ENCODE data around the gene UGT1A8.

Gene UGT1A8

DNA sequence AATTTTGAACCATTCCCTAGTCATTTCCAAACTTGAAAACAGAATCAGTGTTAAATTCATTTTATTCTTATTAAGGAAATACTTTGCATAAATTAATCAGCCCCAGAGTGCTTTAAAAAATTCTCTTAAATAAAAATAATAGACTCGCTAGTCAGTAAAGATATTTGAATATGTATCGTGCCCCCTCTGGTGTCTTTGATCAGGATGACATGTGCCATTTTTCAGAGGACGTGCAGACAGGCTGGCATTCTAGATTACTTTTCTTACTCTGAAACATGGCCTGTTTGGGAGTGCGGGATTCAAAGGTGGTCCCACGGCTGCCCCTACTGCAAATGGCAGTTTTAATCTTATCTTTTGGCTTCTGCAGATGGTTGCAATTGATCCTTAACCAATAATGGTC, 155.2 kb downstream of the UGT1A8 start:
- no peak overlapping the region for H2AK5ac ChIP-seq (ENCODE audit: low read length)
- H2BK120ac ChIP-seq (ENCODE audit: low read depth, low read length), result no peak overlapping the region
- no peak overlapping the region for H3K4me3 ChIP-seq (ENCODE audit: low read length)
- no peak overlapping the region for H3K56ac ChIP-seq (ENCODE audit: low read length)
- H3K18ac ChIP-seq (ENCODE audit: low read length), result no peak overlapping the region
- no peak overlapping the region for H2BK15ac ChIP-seq (replicated peaks; ENCODE audit: low read depth)
- H3K27me3 ChIP-seq (ENCODE audit: insufficient read depth, low read length, poor library complexity), result no peaks in the 10 kb centered on the region
- no peak overlapping the region for H3K23ac ChIP-seq (ENCODE audit: low read length)
- DNase-seq, result no peak
- no peak overlapping the region for H4K5ac ChIP-seq (ENCODE audit: low read length)
- H3K79me2 ChIP-seq (ENCODE audit: control insufficient read depth, insufficient read depth, low read length), result no peaks in the 10 kb centered on the region
- no peak overlapping the region for H3K9ac ChIP-seq (ENCODE audit: low read length)
- H3K79me1 ChIP-seq (ENCODE audit: low read length), result no peaks in the 10 kb centered on the region
- no peaks in the 10 kb centered on the region for H3K4me1 ChIP-seq (ENCODE audit: control insufficient read depth, low read depth, low read length)
- no peak overlapping the region for H4K8ac ChIP-seq (ENCODE audit: low read depth, low read length)
- H3K4ac ChIP-seq (ENCODE audit: low read depth, low read length), result no peak overlapping the region
- WGBS (ENCODE audit: extremely low coverage, insufficient coverage, low lambda C conversion rate), result no CpG with 5 or more reads among the region's 5 CpGs
- H3K4me2 ChIP-seq (ENCODE audit: low read length), result no peak overlapping the region
- no peak overlapping the region for H3K27ac ChIP-seq (ENCODE audit: low read depth, low read length)
- H3K36me3 ChIP-seq (ENCODE audit: control insufficient read depth, insufficient read depth, low read length), result no peaks in the 10 kb centered on the region
- H2BK5ac ChIP-seq (ENCODE audit: low read length), result no peak overlapping the region

DNA sequence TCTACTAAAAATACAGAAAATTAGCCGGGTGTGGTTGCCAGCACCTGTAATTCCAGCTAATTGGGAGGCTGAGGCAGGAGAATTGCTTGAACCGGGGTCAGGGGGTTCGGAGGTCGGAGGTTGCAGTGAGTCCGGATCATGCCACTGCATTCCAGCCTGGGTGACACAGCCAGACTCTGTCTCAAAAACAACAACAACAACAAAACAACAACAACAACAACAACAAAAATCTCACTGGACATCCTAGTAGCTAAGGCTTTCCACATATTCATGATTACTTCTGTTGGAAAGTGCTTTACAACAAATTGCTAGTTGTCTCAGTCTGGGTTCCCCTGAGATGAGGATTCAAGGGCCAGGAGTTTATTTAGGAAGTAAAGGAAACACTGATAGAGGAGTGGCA, 156.4 kb downstream of the UGT1A8 start:
- Histone ChIP-seq H3K27ac (ENCODE audit: low read depth, low read length) (no peak overlapping the region), H4K5ac (ENCODE audit: low read length) (no peak overlapping the region), H4K8ac (ENCODE audit: low read depth, low read length) (no peak overlapping the region), H3K79me2 (ENCODE audit: control insufficient read depth, insufficient read depth, low read length) (no peaks in the 10 kb centered on the region), H3K4me1 (ENCODE audit: control insufficient read depth, low read depth, low read length) (no peaks in the 10 kb centered on the region), H3K4me2 (ENCODE audit: low read length) (no peak overlapping the region), H2BK120ac (ENCODE audit: low read depth, low read length) (no peak overlapping the region), H3K36me3 (ENCODE audit: control insufficient read depth, insufficient read depth, low read length) (no peaks in the 10 kb centered on the region), H3K9ac (ENCODE audit: low read length) (no peak overlapping the region), H3K27me3 (ENCODE audit: insufficient read depth, low read length, poor library complexity) (no peaks in the 10 kb centered on the region), H3K79me1 (ENCODE audit: low read length) (no peaks in the 10 kb centered on the region), H2BK5ac (ENCODE audit: low read length) (no peak overlapping the region), H2AK5ac (ENCODE audit: low read length) (no peak overlapping the region), H3K56ac (ENCODE audit: low read length) (no peak overlapping the region), H3K23ac (ENCODE audit: low read length) (no peak overlapping the region), H3K4ac (ENCODE audit: low read depth, low read length) (no peak overlapping the region), H3K18ac (ENCODE audit: low read length) (no peak overlapping the region), H2BK15ac (replicated peaks; ENCODE audit: low read depth) (no peak overlapping the region), H3K4me3 (ENCODE audit: low read length) (no peak overlapping the region)
- no CpG with 5 or more reads among the region's 5 CpGs for WGBS (ENCODE audit: extremely low coverage, insufficient coverage, low lambda C conversion rate)
- DNase-seq, result no peak

DNA sequence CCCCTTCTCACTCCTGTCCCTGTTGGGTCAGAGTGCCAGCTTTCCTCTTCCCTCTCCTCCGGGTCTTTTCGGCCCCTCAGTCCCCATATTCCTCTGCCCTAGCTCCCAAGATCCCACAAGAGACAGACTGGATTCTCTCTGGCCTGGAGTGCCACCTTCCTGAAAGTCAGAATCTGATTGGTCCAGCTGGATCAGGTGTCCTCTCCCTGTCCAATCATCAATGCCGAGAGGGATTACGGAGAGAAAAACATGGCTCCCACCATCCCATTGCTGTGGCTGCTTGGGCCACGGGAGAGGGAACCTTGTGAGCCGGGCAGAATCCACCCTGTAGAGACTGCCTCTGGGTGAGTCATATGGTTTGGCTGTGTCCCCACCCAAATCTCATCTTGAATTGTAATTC, 158.0 kb downstream of the UGT1A8 start:
- Histone ChIP-seq H3K9ac (ENCODE audit: low read length) (no peak overlapping the region), H3K4ac (ENCODE audit: low read depth, low read length) (no peak overlapping the region), H3K23ac (ENCODE audit: low read length) (no peak overlapping the region), H3K56ac (ENCODE audit: low read length) (no peak overlapping the region), H3K27me3 (ENCODE audit: insufficient read depth, low read length, poor library complexity) (no peaks in the 10 kb centered on the region), H2BK15ac (replicated peaks; ENCODE audit: low read depth) (no peak overlapping the region), H2BK120ac (ENCODE audit: low read depth, low read length) (no peak overlapping the region), H3K79me2 (ENCODE audit: control insufficient read depth, insufficient read depth, low read length) (no peaks in the 10 kb centered on the region), H4K5ac (ENCODE audit: low read length) (no peak overlapping the region), H2AK5ac (ENCODE audit: low read length) (no peak overlapping the region), H3K4me3 (ENCODE audit: low read length) (no peak overlapping the region), H3K18ac (ENCODE audit: low read length) (no peak overlapping the region), H2BK5ac (ENCODE audit: low read length) (no peak overlapping the region), H3K4me2 (ENCODE audit: low read length) (no peak overlapping the region), H3K27ac (ENCODE audit: low read depth, low read length) (no peak overlapping the region), H3K79me1 (ENCODE audit: low read length) (no peaks in the 10 kb centered on the region), H3K36me3 (ENCODE audit: control insufficient read depth, insufficient read depth, low read length) (no peaks in the 10 kb centered on the region), H4K8ac (ENCODE audit: low read depth, low read length) (no peak overlapping the region), H3K4me1 (ENCODE audit: control insufficient read depth, low read depth, low read length) (no peaks in the 10 kb centered on the region)
- DNase-seq, result no peak
- WGBS (ENCODE audit: extremely low coverage, insufficient coverage, low lambda C conversion rate), result no CpG with 5 or more reads among the region's 6 CpGs

DNA sequence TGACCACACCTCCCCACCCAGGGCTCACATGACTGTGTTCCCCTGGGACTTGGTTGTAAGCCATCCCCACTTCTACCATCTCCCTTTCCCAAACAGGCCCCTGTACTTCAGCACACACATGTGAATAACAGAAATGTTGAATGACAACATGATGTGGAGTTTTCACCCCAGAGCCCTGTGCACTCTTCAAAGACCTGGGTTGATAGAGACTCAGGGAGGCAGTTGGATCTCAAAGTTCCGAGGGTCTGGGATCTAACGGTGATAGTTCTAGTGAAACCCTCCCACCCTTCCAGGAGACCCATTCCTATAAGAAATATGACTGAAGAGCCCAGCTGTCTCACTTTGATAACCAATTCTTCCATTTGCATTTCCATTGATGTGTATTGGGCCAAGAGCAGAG, 160.6 kb downstream of the UGT1A8 start, which contains the start of gene MROH2A:
Gene MROH2A (plus strand): TSS at position 301 of the 400 bp plus-strand sequence. CDS start 1,029 bp downstream, outside the sequence.
- H3K4ac ChIP-seq (ENCODE audit: low read depth, low read length), result no peak within 1 kb of the TSS
- H3K56ac ChIP-seq (ENCODE audit: low read length), result no peak within 1 kb of the TSS
- H3K4me3 ChIP-seq (ENCODE audit: low read length), result no peak within 1 kb of the TSS
- no peak within 1 kb of the TSS for H2BK120ac ChIP-seq (ENCODE audit: low read depth, low read length)
- H2AK5ac ChIP-seq (ENCODE audit: low read length), result no peak within 1 kb of the TSS
- no peaks in the 10 kb centered on the region for H3K36me3 ChIP-seq (ENCODE audit: control insufficient read depth, insufficient read depth, low read length)
- H3K23ac ChIP-seq (ENCODE audit: low read length), result no peak within 1 kb of the TSS
- H3K79me2 ChIP-seq (ENCODE audit: control insufficient read depth, insufficient read depth, low read length), result no peaks in the 10 kb centered on the region
- no peak within 1 kb of the TSS for H3K18ac ChIP-seq (ENCODE audit: low read length)
- H3K4me1 ChIP-seq (ENCODE audit: control insufficient read depth, low read depth, low read length), result no peaks in the 10 kb centered on the region
- no peaks in the 10 kb centered on the region for H3K27me3 ChIP-seq (ENCODE audit: insufficient read depth, low read length, poor library complexity)
- no peak within 1 kb of the TSS for H3K9ac ChIP-seq (ENCODE audit: low read length)
- H4K5ac ChIP-seq (ENCODE audit: low read length), result no peak within 1 kb of the TSS
- H2BK5ac ChIP-seq (ENCODE audit: low read length), result no peak within 1 kb of the TSS
- H2BK15ac ChIP-seq (replicated peaks; ENCODE audit: low read depth), result no peak within 1 kb of the TSS
- no peak within 1 kb of the TSS for H3K4me2 ChIP-seq (ENCODE audit: low read length)
- no CpG with 5 or more reads among the region's 2 CpGs for WGBS (ENCODE audit: extremely low coverage, insufficient coverage, low lambda C conversion rate)
- DNase-seq, result no peak
- no peak within 1 kb of the TSS for H4K8ac ChIP-seq (ENCODE audit: low read depth, low read length)
- H3K27ac ChIP-seq (ENCODE audit: low read depth, low read length), result no peak within 1 kb of the TSS
- H3K79me1 ChIP-seq (ENCODE audit: low read length), result no peaks in the 10 kb centered on the region

DNA sequence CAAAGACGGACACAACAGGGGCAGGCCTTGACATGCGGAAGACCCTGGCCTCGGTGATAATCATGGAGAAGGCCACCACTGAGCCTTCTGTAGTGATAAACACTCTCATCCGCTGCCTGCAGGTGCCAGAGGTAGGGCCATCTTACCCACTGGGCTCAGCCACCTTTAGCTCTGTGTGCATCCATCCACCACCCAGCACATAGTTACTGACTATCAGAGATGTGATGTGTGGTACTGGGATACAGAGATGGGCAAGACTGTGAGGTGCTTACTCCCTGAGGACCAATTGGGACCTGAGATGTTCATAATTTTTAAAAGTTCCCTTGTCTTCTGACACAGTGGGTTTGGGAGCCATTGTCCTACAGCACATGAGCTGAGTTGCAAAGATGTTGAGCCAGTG, 162.3 kb downstream of the UGT1A8 start:
- no peaks in the 10 kb centered on the region for H3K27me3 ChIP-seq (ENCODE audit: insufficient read depth, low read length, poor library complexity)
- H2BK120ac ChIP-seq (ENCODE audit: low read depth, low read length), result no peak overlapping the region
- no peaks in the 10 kb centered on the region for H3K79me2 ChIP-seq (ENCODE audit: control insufficient read depth, insufficient read depth, low read length)
- no peak overlapping the region for H3K27ac ChIP-seq (ENCODE audit: low read depth, low read length)
- no peak overlapping the region for H2AK5ac ChIP-seq (ENCODE audit: low read length)
- H3K4me2 ChIP-seq (ENCODE audit: low read length), result no peak overlapping the region
- H3K79me1 ChIP-seq (ENCODE audit: low read length), result no peaks in the 10 kb centered on the region
- no peak overlapping the region for H3K4ac ChIP-seq (ENCODE audit: low read depth, low read length)
- no peak overlapping the region for H3K9ac ChIP-seq (ENCODE audit: low read length)
- no peak overlapping the region for H3K56ac ChIP-seq (ENCODE audit: low read length)
- H2BK5ac ChIP-seq (ENCODE audit: low read length), result no peak overlapping the region
- no peak overlapping the region for H3K18ac ChIP-seq (ENCODE audit: low read length)
- H3K4me3 ChIP-seq (ENCODE audit: low read length), result no peak overlapping the region
- WGBS (ENCODE audit: extremely low coverage, insufficient coverage, low lambda C conversion rate), result no CpG with 5 or more reads among the region's 4 CpGs
- H4K5ac ChIP-seq (ENCODE audit: low read length), result no peak overlapping the region
- H3K4me1 ChIP-seq (ENCODE audit: control insufficient read depth, low read depth, low read length), result no peaks in the 10 kb centered on the region
- no peak overlapping the region for H4K8ac ChIP-seq (ENCODE audit: low read depth, low read length)
- no peak overlapping the region for H2BK15ac ChIP-seq (replicated peaks; ENCODE audit: low read depth)
- DNase-seq, result no peak
- H3K36me3 ChIP-seq (ENCODE audit: control insufficient read depth, insufficient read depth, low read length), result no peaks in the 10 kb centered on the region
- no peak overlapping the region for H3K23ac ChIP-seq (ENCODE audit: low read length)

DNA sequence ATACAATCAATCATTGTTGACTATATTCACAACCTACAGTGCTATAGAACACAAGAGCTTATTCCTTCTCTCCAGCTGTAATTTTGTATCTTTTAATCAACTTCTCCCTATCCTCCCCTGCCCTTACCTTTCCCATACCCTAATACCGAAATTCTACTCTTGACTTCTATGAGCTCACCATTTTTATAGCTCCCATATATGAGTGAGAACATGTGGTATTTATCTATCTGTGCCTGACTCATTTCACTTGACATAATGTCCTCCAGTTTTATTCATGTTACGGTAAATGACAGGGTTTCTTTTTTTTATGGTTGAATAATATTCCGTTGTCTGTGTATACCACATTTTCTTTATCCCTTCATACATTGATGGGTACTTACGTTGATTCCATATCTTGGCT, 163.3 kb downstream of the UGT1A8 start:
- Histone ChIP-seq H4K8ac (ENCODE audit: low read depth, low read length) (no peak overlapping the region), H3K79me1 (ENCODE audit: low read length) (no peaks in the 10 kb centered on the region), H2AK5ac (ENCODE audit: low read length) (no peak overlapping the region), H2BK15ac (replicated peaks; ENCODE audit: low read depth) (no peak overlapping the region), H3K4me3 (ENCODE audit: low read length) (no peak overlapping the region), H2BK5ac (ENCODE audit: low read length) (no peak overlapping the region), H3K9ac (ENCODE audit: low read length) (no peak overlapping the region), H3K27ac (ENCODE audit: low read depth, low read length) (no peak overlapping the region), H3K36me3 (ENCODE audit: control insufficient read depth, insufficient read depth, low read length) (no peaks in the 10 kb centered on the region), H3K79me2 (ENCODE audit: control insufficient read depth, insufficient read depth, low read length) (no peaks in the 10 kb centered on the region), H3K4me1 (ENCODE audit: control insufficient read depth, low read depth, low read length) (no peaks in the 10 kb centered on the region), H3K27me3 (ENCODE audit: insufficient read depth, low read length, poor library complexity) (no peaks in the 10 kb centered on the region), H2BK120ac (ENCODE audit: low read depth, low read length) (no peak overlapping the region), H3K18ac (ENCODE audit: low read length) (no peak overlapping the region), H3K56ac (ENCODE audit: low read length) (no peak overlapping the region), H3K4me2 (ENCODE audit: low read length) (no peak overlapping the region), H3K23ac (ENCODE audit: low read length) (no peak overlapping the region), H3K4ac (ENCODE audit: low read depth, low read length) (no peak overlapping the region), H4K5ac (ENCODE audit: low read length) (no peak overlapping the region)
- no peak for DNase-seq
- WGBS (ENCODE audit: extremely low coverage, insufficient coverage, low lambda C conversion rate), result no CpG with 5 or more reads among the region's 4 CpGs
